Inflammatory macrophage (primary cell): ENCODE results near the gene TMEM129.

Source experiments
- DNase-seq, 2 donors: peaks; one replicate each; pipeline ENCODE4 v3.0.0-alpha.2; 2020 to 2022

The TMEM129 gene

GRCh38 chr4:1720163-1720983 is 750 bp downstream of the TMEM129 start:
- peak; percentile 21 to 49 for DNase-seq

DNA sequence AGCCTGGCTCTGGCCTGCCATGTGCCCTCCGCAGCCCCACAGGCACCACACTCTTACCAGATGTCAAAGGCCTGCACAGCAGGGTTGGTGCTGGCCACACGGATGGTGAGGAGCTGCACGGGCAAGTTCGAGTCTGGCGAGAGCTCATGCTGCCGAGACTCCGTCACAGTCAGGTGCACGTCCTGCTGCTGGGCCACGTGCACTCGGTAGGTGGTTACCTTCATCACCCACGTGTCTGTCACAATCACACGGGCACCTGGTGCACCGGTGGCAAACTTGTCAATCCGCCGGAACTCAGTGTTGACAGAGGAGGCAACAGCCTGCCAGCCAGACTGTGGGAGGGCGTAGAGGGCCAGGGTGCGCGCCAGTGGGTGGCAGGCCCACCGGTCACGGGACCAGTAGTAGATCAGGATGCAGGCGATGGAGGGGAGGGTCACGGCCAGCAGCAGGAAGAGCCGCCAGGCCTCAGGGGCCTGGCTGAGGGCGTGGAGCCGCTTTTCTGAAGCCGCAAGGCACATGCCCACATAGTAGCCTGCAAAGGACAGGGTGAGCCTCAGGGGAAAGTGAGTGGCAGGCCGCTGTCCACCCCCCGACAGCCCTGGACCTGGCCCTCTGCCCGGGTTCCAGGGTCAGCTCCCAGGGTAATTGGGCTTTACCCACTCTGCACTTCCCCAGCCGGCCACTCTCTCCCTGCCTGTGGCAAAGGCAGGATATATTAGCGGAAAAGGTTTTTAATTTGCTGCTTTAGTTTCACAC is 2.9 kb downstream of the TMEM129 start:
- DNase-seq: no peak

- no peak for DNase-seq
Measured at GRCh38 chr4:1717129-1718094, 3.7 kb downstream of the TMEM129 start.

GRCh38 chr4:1716065-1716945 is 4.8 kb downstream of the TMEM129 start:
- no peak for DNase-seq

GRCh38 chr4:1715002-1715758 is 5.9 kb downstream of the TMEM129 start:
- peak; percentile 55 to 61 for DNase-seq

GRCh38 chr4:1714303-1715001 is 6.7 kb downstream of the TMEM129 start:
- DNase-seq: peak in 1 of 2 donors; percentile 16

- DNase-seq: no peak
Measured at GRCh38 chr4:1713003-1713851, 7.9 kb downstream of the TMEM129 start.

GRCh38 chr4:1712216-1713002 is 8.7 kb downstream of the TMEM129 start, which contains the start of gene SLBP:
TSS of gene SLBP (minus strand) at chr4:1712319. CDS start at chr4:1712188, 131 bp downstream.
- DNase-seq: peak; percentile 97 to 99

- peak; percentile 48 to 69 for DNase-seq
Measured at GRCh38 chr4:1711571-1712215, 9.4 kb downstream of the TMEM129 start.

DNA sequence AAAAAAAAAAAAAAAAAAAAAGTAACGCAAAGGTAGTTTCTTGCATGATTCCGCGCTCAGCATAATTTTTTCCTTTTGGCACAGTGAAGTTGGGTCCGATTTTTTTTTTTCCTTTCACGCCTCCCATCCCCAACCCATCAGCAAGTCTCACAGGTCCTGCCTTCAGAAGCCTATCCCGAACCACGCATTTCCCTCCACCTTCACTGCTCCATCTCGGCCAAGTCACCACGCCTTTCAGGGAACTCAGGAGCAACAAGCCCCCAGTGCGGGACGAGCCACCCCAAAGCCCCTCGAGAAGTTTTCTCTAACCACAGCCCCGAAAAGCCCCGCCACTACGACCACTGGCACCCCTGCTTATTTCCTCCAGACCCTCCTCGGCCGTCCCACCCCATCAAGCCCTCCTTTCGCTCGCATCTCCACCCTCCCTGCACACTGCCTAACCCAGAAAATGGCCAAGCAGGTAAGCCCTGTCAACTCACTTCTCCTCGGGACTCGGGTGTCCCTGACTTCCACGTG is 10.0 kb downstream of the TMEM129 start:
- DNase-seq: no peak

DNA sequence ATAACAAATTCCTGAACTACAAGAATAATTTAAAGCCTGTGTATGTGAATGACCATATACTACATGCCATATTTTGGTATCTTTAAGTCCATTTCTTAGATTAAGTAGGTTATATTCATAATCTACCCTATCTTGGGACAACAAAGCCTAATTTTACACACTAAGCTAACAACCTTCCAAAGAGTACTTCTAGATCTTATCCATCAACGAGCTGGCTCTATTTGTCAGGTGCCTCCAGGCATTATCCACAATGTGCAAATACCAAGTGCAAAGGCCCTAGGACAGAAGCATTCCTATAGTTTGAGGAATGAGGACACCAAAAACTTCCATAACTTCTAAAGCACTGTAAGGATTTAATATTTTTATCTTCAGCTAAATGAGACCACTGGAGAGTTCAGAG is 12.5 kb downstream of the TMEM129 start:
- no peak for DNase-seq

DNA sequence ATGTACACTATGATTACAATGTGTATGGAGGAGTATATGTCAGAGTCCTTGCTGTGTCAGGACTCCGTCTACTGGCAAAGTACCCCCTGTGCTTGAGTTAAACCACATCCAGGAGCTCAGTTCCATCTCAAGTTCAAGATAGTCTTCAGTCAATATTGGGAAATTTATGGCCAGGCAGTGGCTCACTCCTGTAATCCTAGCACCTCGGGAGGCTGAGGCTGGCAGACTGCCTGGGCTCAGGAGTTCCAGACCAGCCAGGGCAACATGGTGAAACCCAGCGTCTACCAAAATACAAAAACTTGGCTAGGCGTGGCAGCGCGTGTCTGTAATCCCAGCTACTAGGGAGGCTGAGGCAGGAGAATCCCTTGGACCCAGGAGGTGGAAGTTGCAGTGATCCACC is 14.8 kb downstream of the TMEM129 start:
- DNase-seq: no peak

DNA sequence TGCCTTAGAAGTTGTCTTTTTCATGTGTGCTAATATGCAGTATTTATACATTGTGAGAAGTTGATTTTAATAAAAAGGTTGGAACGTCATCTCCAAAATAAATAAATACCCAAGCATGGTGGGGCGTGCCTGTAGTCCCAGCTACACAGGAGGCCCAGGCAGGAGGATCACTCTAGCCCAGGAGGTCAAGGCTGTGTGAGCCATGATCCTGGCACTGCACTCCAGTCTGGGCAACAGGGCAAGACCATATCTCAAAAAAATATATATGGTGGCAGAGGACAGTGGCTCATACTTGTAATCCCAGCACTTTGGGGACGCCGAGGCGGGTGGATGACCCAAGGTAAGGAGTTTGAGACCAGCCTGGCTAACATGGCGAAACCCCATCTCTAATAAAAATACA is 15.4 kb downstream of the TMEM129 start:
- no peak for DNase-seq

DNA sequence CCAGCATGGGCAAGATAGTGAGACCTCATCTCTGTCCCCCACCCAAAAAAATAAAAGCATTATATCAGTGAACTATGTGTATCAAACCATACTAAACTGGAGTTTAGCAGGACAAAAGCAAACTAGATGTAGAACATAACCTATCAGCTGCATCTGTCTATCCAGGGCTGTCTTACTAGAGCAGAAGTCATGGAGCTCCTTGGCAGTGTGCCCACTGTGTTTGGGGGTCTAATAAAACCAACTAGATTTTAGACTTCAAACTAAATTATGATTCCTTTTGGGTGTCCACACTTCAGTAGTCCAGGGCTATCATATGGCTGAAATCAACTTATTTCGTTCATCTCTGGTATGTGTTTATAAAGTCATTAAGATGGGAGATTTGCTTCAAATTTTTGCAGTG is 17.3 kb downstream of the TMEM129 start:
- DNase-seq: no peak

- DNase-seq: peak; percentile 54 to 57
Measured at GRCh38 chr4:1701671-1702070, 19.5 kb downstream of the TMEM129 start.

- DNase-seq: no peak
Measured at GRCh38 chr4:1695913-1696312, 25.2 kb downstream of the TMEM129 start.

- peak; percentile 78 to 85 for DNase-seq
Measured at GRCh38 chr4:1693131-1693896, 27.8 kb downstream of the TMEM129 start.
